Prostate gland (tissue), 2 donors: ENCODE data around the gene TSR1. TPM values are rescaled to one million over a fixed set of nuclear protein-coding genes. Genes with fewer than 3 reads are reported as not detected.

Source experiments
- DNase-seq: peaks from one replicate; pipeline ENCODE4 v3.0.0-alpha.2; 2019; ENCODE audit warnings: low spot score
- H3K27ac ChIP-seq, 2 donors: fragments of 200-600 bp; sonication (generic); 2 replicates each; pipeline ENCODE4 v1.5.1; 2017 to 2019
- H3K27me3 ChIP-seq: fragments of 200-600 bp; sonication (generic); replicated peaks from 2 replicates; pipeline ENCODE4 v1.5.1; 2019; ENCODE audit not compliant: insufficient read depth
- H3K36me3 ChIP-seq, 2 donors: fragments of 200-600 bp; sonication (generic); 1 replicate in 1 of 2; 2 replicates in 1 of 2; pipeline versions ENCODE4 v1.5.1 to v1.8.1; 2017 to 2019
- H3K4me1 ChIP-seq: fragments of 200-600 bp; sonication (generic); replicated peaks from 2 replicates; pipeline ENCODE4 v1.5.1; 2019
- H3K4me3 ChIP-seq, 2 donors: fragments of 200-600 bp; sonication (generic); 2 replicates each; pipeline ENCODE4 v1.5.1; 2017 to 2019
- H3K9me3 ChIP-seq: fragments of 200-600 bp; sonication (generic); 2 replicates; pipeline ENCODE4 v1.5.1; 2017
- CTCF ChIP-seq, 4 experiments: fragments of 200-600 bp in 2 of 4; fragments of 450-650 bp in 2 of 4; sonication (generic) in 2 of 4; IDR thresholded peaks; 1 replicate in 3 of 4; 2 replicates in 1 of 4; pipeline ENCODE4 v1.5.1; 2016 to 2019; ENCODE audit warnings: antibody characterized with exemption in 4 of 4, mild to moderate bottlenecking in 2 of 4, moderate library complexity in 2 of 4
- POLR2A ChIP-seq: fragments of 450-650 bp; IDR thresholded peaks from one replicate; pipeline ENCODE4 v1.6.1; 2016; ENCODE audit warnings: antibody characterized with exemption, mild to moderate bottlenecking
- POLR2AphosphoS5 ChIP-seq: sonication (generic); formaldehyde crosslinking; IDR thresholded peaks from one replicate; pipeline ENCODE4 v1.6.1; 2017; ENCODE audit warnings: antibody characterized with exemption
- WGBS: methylation state at CpG from one replicate; pipeline ENCODE4 v1.1.5; 2018; 5-methylcytosine and 5-hydroxymethylcytosine counted together
- intact Hi-C: fragments of 100-400 bp; cut with DNase I; formaldehyde crosslinking; loops from one replicate; pipeline ENCODE4 v1.14.2; 2022
- total RNA-seq, 2 donors: library from RNA; depleted of rRNA; stranded (reverse); fragments of >200 nt; gene quantifications; one replicate each; pipeline ENCODE4 v1.1.0, GENCODE V29; 2016

TSR1 gene
- total RNA-seq, 2 donors from 2014 or later, result 34.8 to 42.9 TPM

- no peak for TF ChIP-seq POLR2AphosphoS5
- no peak for TF ChIP-seq CTCF (IDR thresholded peaks at IDR 0.05)
- no peak for TF ChIP-seq POLR2A
- Histone ChIP-seq H3K9me3 (no peaks in the 10 kb centered on the region), H3K27me3 (no peaks in the 10 kb centered on the region), H3K4me1 (peaks cover 3% of the 10 kb centered on the region), H3K36me3 (peaks cover 0 to 13% of the 10 kb centered on the region in 2 donors), H3K27ac (no peak overlapping the region), H3K4me3 (no peak overlapping the region)
- intact Hi-C loops, result no loop called here
- no peak for DNase-seq
- WGBS, result 90% methylated on average over 14 of the region's 16 CpGs
These were observed 36.4 kb upstream of the TSR1 start for GRCh38 chr17:2372681-2373080.

GRCh38 chr17:2372180-2372579 is 35.9 kb upstream of the TSR1 start:
- DNase-seq, result no peak
- no peaks in the 10 kb centered on the region for H3K9me3 ChIP-seq
- TF ChIP-seq CTCF (IDR thresholded peaks at IDR 0.05) (no peak), POLR2A (no peak), POLR2AphosphoS5 (no peak)
- intact Hi-C loops, result no loop called here
- H3K27ac ChIP-seq, result no peak overlapping the region
- no peak overlapping the region for H3K4me3 ChIP-seq
- H3K36me3 ChIP-seq, result peaks cover 0 to 13% of the 10 kb centered on the region in 2 donors
- WGBS, result 92% methylated on average over 24 of the region's 26 CpGs
- H3K4me1 ChIP-seq, result peaks cover 3% of the 10 kb centered on the region
- H3K27me3 ChIP-seq, result no peaks in the 10 kb centered on the region

- WGBS, result 93% methylated on average over 30 of the region's 30 CpGs
- Histone ChIP-seq H3K4me3 (no peak overlapping the region), H3K36me3 (peaks cover 0 to 13% of the 10 kb centered on the region in 2 donors), H3K4me1 (peaks cover 3% of the 10 kb centered on the region), H3K27ac (no peak overlapping the region), H3K27me3 (no peaks in the 10 kb centered on the region), H3K9me3 (no peaks in the 10 kb centered on the region)
- intact Hi-C loops, result no loop called here
- no peak for DNase-seq
- TF ChIP-seq CTCF (IDR thresholded peaks at IDR 0.05) (no peak), POLR2AphosphoS5 (no peak), POLR2A (no peak)
These were observed 35.2 kb upstream of the TSR1 start for GRCh38 chr17:2371183-2372130.

GRCh38 chr17:2370211-2370589 is 33.9 kb upstream of the TSR1 start:
- intact Hi-C loops, result no loop called here
- 85% methylated on average over 11 of the region's 11 CpGs for WGBS
- no peak for TF ChIP-seq POLR2A
- no peak for TF ChIP-seq POLR2AphosphoS5
- no peak for TF ChIP-seq CTCF (IDR thresholded peaks at IDR 0.05)
- Histone ChIP-seq H3K4me1 (peaks cover 3% of the 10 kb centered on the region), H3K4me3 (no peak overlapping the region), H3K9me3 (no peaks in the 10 kb centered on the region), H3K27me3 (no peaks in the 10 kb centered on the region), H3K36me3 (peaks cover 0 to 13% of the 10 kb centered on the region in 2 donors), H3K27ac (no peak overlapping the region)
- no peak for DNase-seq
